Kidney tubule cell (primary cell): ENCODE results near the gene EIF4E1B.

Experiments
- DNase-seq: peaks from one replicate; pipeline ENCODE4 v3.0.0-alpha.2; 2018; ENCODE audit warnings: low spot score

Gene EIF4E1B

GRCh38 chr5:176664479-176664878 is 34.0 kb downstream of the EIF4E1B start:
- no peak for DNase-seq

- DNase-seq: no peak
These were observed 34.4 kb downstream of the EIF4E1B start for GRCh38 chr5:176664886-176665285.

- DNase-seq: no peak
These were observed 35.0 kb downstream of the EIF4E1B start for GRCh38 chr5:176665517-176665916.

GRCh38 chr5:176667637-176668036 is 37.2 kb downstream of the EIF4E1B start:
- DNase-seq: no peak

GRCh38 chr5:176670449-176670848 is 40.0 kb downstream of the EIF4E1B start:
- no peak for DNase-seq

- DNase-seq: no peak
These were observed 40.9 kb downstream of the EIF4E1B start for GRCh38 chr5:176671399-176671798.

- DNase-seq: no peak
These were observed 41.6 kb downstream of the EIF4E1B start for GRCh38 chr5:176671890-176672747.

- no peak for DNase-seq
These were observed 43.4 kb downstream of the EIF4E1B start for GRCh38 chr5:176673651-176674583.

- no peak for DNase-seq
These were observed 44.3 kb downstream of the EIF4E1B start for GRCh38 chr5:176674799-176675198.

GRCh38 chr5:176675676-176676360 is 45.3 kb downstream of the EIF4E1B start:
- peak; percentile 54 for DNase-seq

GRCh38 chr5:176676361-176676824 is 45.9 kb downstream of the EIF4E1B start:
- peak; percentile 56 for DNase-seq

- no peak for DNase-seq
These were observed 46.9 kb downstream of the EIF4E1B start for GRCh38 chr5:176677209-176677939.

GRCh38 chr5:176678584-176678983 is 48.1 kb downstream of the EIF4E1B start:
- DNase-seq: no peak

GRCh38 chr5:176679365-176680225 is 49.1 kb downstream of the EIF4E1B start:
- no peak for DNase-seq

GRCh38 chr5:176680226-176680563 is 49.7 kb downstream of the EIF4E1B start:
- DNase-seq: no peak

GRCh38 chr5:176682016-176682531 is 51.6 kb downstream of the EIF4E1B start:
- no peak for DNase-seq

GRCh38 chr5:176685010-176685409 is 54.5 kb downstream of the EIF4E1B start:
- DNase-seq: no peak

- DNase-seq: no peak
These were observed 56.8 kb downstream of the EIF4E1B start for GRCh38 chr5:176687247-176687646.

- DNase-seq: no peak
These were observed 57.4 kb downstream of the EIF4E1B start for GRCh38 chr5:176687881-176688280.

GRCh38 chr5:176690911-176691310 is 60.4 kb downstream of the EIF4E1B start:
- no peak for DNase-seq
